ENCODE results near the gene NR3C1. TPM values are rescaled to one million over a fixed set of nuclear protein-coding genes. Genes with fewer than 3 reads are reported as not detected.

The NR3C1 gene
- total RNA-seq, 1 experiment from 2014 or later: 16.0 TPM

GRCh38 chr5:143434261-143435209, 31.0 kb upstream of the NR3C1 start:
- DNase-seq (ENCODE audit: low read depth, low spot score) (no peak), ATAC-seq (no peak)
- intact Hi-C loops (cut with micrococcal nuclease): no loop called here
- CTCF ChIA-PET: no interaction called here
- BruUV-seq (replicated peaks): no TSS peak
- Histone ChIP-seq H3K79me2 (ENCODE audit: insufficient read depth, low read length) (no peaks in the 10 kb centered on the region), H3K27me3 (ENCODE audit: insufficient read depth, low read length) (no peaks in the 10 kb centered on the region), H3K36me3 (ENCODE audit: control insufficient read depth in 1 of 2, insufficient read depth in 2 of 2, low read length in 2 of 2) (no peaks in the 10 kb centered on the region), H4K20me1 (ENCODE audit: insufficient read depth) (no peaks in the 10 kb centered on the region), H2AFZ (ENCODE audit: low read depth, low read length, poor library complexity, severe bottlenecking) (no peak overlapping the region), H3K9ac (ENCODE audit: low read length) (no peak overlapping the region), H3K4me1 (ENCODE audit: control insufficient read depth in 1 of 2, insufficient read depth in 2 of 2, low read length in 2 of 2) (no peaks in the 10 kb centered on the region), H3K9me2 (ENCODE audit: insufficient read depth) (no peaks in the 10 kb centered on the region), H3K27ac (ENCODE audit: low read depth, low read length) (no peak overlapping the region), H3K4me3 (replicated peaks in 1 of 2; ENCODE audit: low read depth in 1 of 2, low read length in 2 of 2) (no peak overlapping the region), H3K4me2 (ENCODE audit: low read length) (no peak overlapping the region), H3K9me3 (ENCODE audit: control insufficient read depth in 1 of 2, insufficient read depth in 1 of 2, low read depth in 1 of 2, low read length in 2 of 2) (no peaks in the 10 kb centered on the region)
- POLR2A ChIA-PET: no interaction called here
- RAD21 ChIA-PET (ENCODE audit: low non-redundant PET in 1 of 2, low total read pairs in 2 of 2, uncharacterized antibody in 2 of 2, unreplicated experiment in 2 of 2): no interaction called here
- TF ChIP-seq EGR1 (IDR thresholded peaks at IDR 0.05; ENCODE audit: low read depth) (no peak), ZNF274 (IDR thresholded peaks at IDR 0.05; ENCODE audit: low read depth, low read length) (no peak)
- TF ChIP-seq, protein P1, sequence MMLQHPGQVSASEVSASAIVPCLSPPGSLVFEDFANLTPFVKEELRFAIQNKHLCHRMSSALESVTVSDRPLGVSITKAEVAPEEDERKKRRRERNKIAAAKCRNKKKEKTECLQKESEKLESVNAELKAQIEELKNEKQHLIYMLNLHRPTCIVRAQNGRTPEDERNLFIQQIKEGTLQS (IDR thresholded peaks at IDR 0.05): no peak

DNA sequence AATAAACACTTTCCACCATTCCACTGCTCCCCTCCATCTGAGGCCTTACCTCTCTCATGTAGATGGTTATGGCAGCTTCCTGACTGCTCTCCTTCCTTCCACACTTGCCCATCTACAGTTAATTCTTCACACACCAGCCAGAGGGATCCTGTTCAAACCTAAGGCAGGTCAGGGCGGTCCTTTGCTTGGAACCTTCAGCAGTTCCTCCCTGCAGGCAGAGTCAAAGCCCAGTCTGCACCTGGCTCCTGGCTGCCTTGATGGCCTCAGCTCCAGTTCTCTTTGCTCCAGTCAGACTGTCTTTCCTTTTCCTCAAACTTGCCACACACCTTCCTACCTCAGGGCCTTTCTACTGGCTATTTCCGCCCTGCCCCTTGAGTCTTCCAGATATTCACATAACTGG, 30.2 kb upstream of the NR3C1 start:
- H4K20me1 ChIP-seq (ENCODE audit: insufficient read depth): no peaks in the 10 kb centered on the region
- H3K9ac ChIP-seq (ENCODE audit: low read length): no peak overlapping the region
- no peaks in the 10 kb centered on the region for H3K27me3 ChIP-seq (ENCODE audit: insufficient read depth, low read length)
- DNase-seq (ENCODE audit: low read depth, low spot score) (no peak), ATAC-seq (0 out of 2 replicates have a peak, but pooled peaks have one; percentile 11)
- H3K4me1 ChIP-seq (ENCODE audit: control insufficient read depth in 1 of 2, insufficient read depth in 2 of 2, low read length in 2 of 2): no peaks in the 10 kb centered on the region
- H3K4me3 ChIP-seq (replicated peaks in 1 of 2; ENCODE audit: low read depth in 1 of 2, low read length in 2 of 2): no peak overlapping the region
- H3K4me2 ChIP-seq (ENCODE audit: low read length): no peak overlapping the region
- ChIA-PET CTCF (no interaction called here), POLR2A (no interaction called here), RAD21 (ENCODE audit: low non-redundant PET in 1 of 2, low total read pairs in 2 of 2, uncharacterized antibody in 2 of 2, unreplicated experiment in 2 of 2) (no interaction called here)
- no peaks in the 10 kb centered on the region for H3K9me3 ChIP-seq (ENCODE audit: control insufficient read depth in 1 of 2, insufficient read depth in 1 of 2, low read depth in 1 of 2, low read length in 2 of 2)
- no peaks in the 10 kb centered on the region for H3K79me2 ChIP-seq (ENCODE audit: insufficient read depth, low read length)
- BruUV-seq (replicated peaks): no TSS peak
- H2AFZ ChIP-seq (ENCODE audit: low read depth, low read length, poor library complexity, severe bottlenecking): no peak overlapping the region
- no peak overlapping the region for H3K27ac ChIP-seq (ENCODE audit: low read depth, low read length)
- TF ChIP-seq, protein P2, sequence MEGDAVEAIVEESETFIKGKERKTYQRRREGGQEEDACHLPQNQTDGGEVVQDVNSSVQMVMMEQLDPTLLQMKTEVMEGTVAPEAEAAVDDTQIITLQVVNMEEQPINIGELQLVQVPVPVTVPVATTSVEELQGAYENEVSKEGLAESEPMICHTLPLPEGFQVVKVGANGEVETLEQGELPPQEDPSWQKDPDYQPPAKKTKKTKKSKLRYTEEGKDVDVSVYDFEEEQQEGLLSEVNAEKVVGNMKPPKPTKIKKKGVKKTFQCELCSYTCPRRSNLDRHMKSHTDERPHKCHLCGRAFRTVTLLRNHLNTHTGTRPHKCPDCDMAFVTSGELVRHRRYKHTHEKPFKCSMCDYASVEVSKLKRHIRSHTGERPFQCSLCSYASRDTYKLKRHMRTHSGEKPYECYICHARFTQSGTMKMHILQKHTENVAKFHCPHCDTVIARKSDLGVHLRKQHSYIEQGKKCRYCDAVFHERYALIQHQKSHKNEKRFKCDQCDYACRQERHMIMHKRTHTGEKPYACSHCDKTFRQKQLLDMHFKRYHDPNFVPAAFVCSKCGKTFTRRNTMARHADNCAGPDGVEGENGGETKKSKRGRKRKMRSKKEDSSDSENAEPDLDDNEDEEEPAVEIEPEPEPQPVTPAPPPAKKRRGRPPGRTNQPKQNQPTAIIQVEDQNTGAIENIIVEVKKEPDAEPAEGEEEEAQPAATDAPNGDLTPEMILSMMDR (IDR thresholded peaks at IDR 0.05 in 2 of 3, conservative IDR thresholded peaks at IDR 0.05 in 1 of 3; ENCODE audit: borderline replicate concordance in 1 of 3, insufficient read depth in 1 of 3, low read depth in 2 of 3, low read length in 2 of 3): no peak
- TF ChIP-seq SP1 (IDR thresholded peaks at IDR 0.05; ENCODE audit: low read depth): no peak
- no peaks in the 10 kb centered on the region for H3K9me2 ChIP-seq (ENCODE audit: insufficient read depth)
- intact Hi-C loops (cut with micrococcal nuclease): no loop called here
- H3K36me3 ChIP-seq (ENCODE audit: control insufficient read depth in 1 of 2, insufficient read depth in 2 of 2, low read length in 2 of 2): no peaks in the 10 kb centered on the region

Measured in HCT116 (cell line).